Panc1 (cell line): ENCODE data around the gene RETSAT. TPM values are rescaled to one million over a fixed set of nuclear protein-coding genes. Genes with fewer than 3 reads are reported as not detected.

Experiments used
- ATAC-seq: fragments of 200-7000 bp; cut with Tn5 transposase; 2 replicates; pipeline ENCODE4 v1.9.1; 2020; ENCODE audit warnings: mild to moderate bottlenecking, moderate library complexity
- Bru-seq: library from RNA; stranded (reverse); fragments of 400-500 nt; gene quantifications from one replicate; lab custom pipeline; 2021; lab: Mats Ljungman, UMichigan
- BruChase-seq, 2 experiments: library from RNA; stranded (reverse); fragments of 400-500 nt; gene quantifications; one replicate each; lab custom pipeline; 2021; lab: Mats Ljungman, UMichigan
- BruUV-seq: library from RNA; stranded (reverse); fragments of 400-500 nt; replicated peaks from 2 replicates; lab custom pipeline; 2021; lab: Mats Ljungman, UMichigan
- CTCF ChIA-PET: fragments of 300-600 bp; sonication (Branson Sonifier 250); formaldehyde crosslinking; loops from one replicate; lab custom pipeline; 2022; ENCODE audit warnings: antibody characterized with exemption; lab: Charles Lee
- POLR2A ChIA-PET: fragments of 300-600 bp; sonication (Branson Sonifier 250); formaldehyde crosslinking; loops from one replicate; lab custom pipeline; 2022; ENCODE audit warnings: antibody characterized with exemption; lab: Charles Lee
- DNase-seq: peaks from one replicate; pipeline ENCODE4 v3.0.0-alpha.2; 2010; ENCODE audit warnings: low read depth, low spot score
- H3K27ac ChIP-seq: 2 replicates; pipeline ENCODE4 v1.5.1; 2011; ENCODE audit warnings: mild to moderate bottlenecking, low read length, inconsistent platforms
- H3K27me3 ChIP-seq: fragments of 200-500 bp; sonication (Bioruptor generic); 2 replicates; pipeline ENCODE4 v1.6.0; 2014; ENCODE audit warnings: low read length, inconsistent platforms; ENCODE audit not compliant: control insufficient read depth, insufficient read depth
- H3K36me3 ChIP-seq: fragments of 200-500 bp; sonication (Bioruptor generic); 2 replicates; pipeline ENCODE4 v1.5.1; 2014; ENCODE audit warnings: inconsistent platforms, mild to moderate bottlenecking, low read length, moderate library complexity; ENCODE audit not compliant: control insufficient read depth, insufficient read depth
- H3K4me1 ChIP-seq: 2 replicates; pipeline ENCODE4 v1.5.1; 2011; ENCODE audit warnings: inconsistent platforms, mild to moderate bottlenecking, low read length, moderate library complexity; ENCODE audit not compliant: control insufficient read depth, insufficient read depth
- H3K4me3 ChIP-seq, 2 experiments: 2 replicates each; pipeline ENCODE4 v1.5.1; 2011 to 2012; ENCODE audit warnings: low read depth in 2 of 2, low read length in 2 of 2, mild to moderate bottlenecking in 2 of 2, inconsistent platforms in 1 of 2, moderate library complexity in 1 of 2
- H3K9me3 ChIP-seq: fragments of 200-500 bp; sonication (Bioruptor generic); 2 replicates; pipeline ENCODE4 v1.5.1; 2014; ENCODE audit warnings: low read depth, mild to moderate bottlenecking, inconsistent platforms, low read length, moderate library complexity; ENCODE audit not compliant: control insufficient read depth, insufficient read depth
- CTCF ChIP-seq: fragments of 450-650 bp; IDR thresholded peaks from 2 replicates; pipeline ENCODE4 v1.5.1; 2017; ENCODE audit warnings: mild to moderate bottlenecking
- POLR2AphosphoS5 ChIP-seq: IDR thresholded peaks from 2 replicates; pipeline ENCODE4 v1.6.1; 2012; ENCODE audit warnings: mild to moderate bottlenecking, low read depth, low read length, moderate library complexity
- REST ChIP-seq, 2 experiments: IDR thresholded peaks; 2 replicates each; pipeline ENCODE4 v1.6.1; 2011 to 2012; ENCODE audit warnings: low read depth in 2 of 2, control low read depth in 1 of 2, low read length in 1 of 2, mild to moderate bottlenecking in 1 of 2, moderate library complexity in 1 of 2; ENCODE audit not compliant: insufficient read depth in 1 of 2
- SIN3A ChIP-seq: IDR thresholded peaks from 2 replicates; pipeline ENCODE4 v1.6.1; 2012; ENCODE audit warnings: low read depth, mild to moderate bottlenecking, low read length, moderate library complexity, borderline replicate concordance; ENCODE audit not compliant: insufficient read depth
- TCF7L2 ChIP-seq: IDR thresholded peaks from 2 replicates; pipeline ENCODE4 v1.6.1; 2011; ENCODE audit warnings: mild to moderate bottlenecking, low read depth, low read length, inconsistent platforms
- in situ Hi-C: cut with HindIII; loops from 2 replicates; pipeline ENCODE4 v1.10.0; 2016; ENCODE audit warnings: low sequenced_read_pairs, low pct_unique_long_range_greater_than_20kb
- intact Hi-C: fragments of 100-400 bp; cut with micrococcal nuclease; formaldehyde crosslinking; loops from one replicate; pipeline ENCODE4 v1.10.0; 2022; ENCODE audit not compliant: unreplicated experiment
- long read RNA-seq: library from polyadenylated mRNA; unstranded; transcript quantifications from one replicate; pipeline ENCODE4 v2.0.0, GENCODE V29; 2021; ENCODE audit not compliant: unreplicated experiment
- polyA plus RNA-seq: library from polyadenylated mRNA; unstranded; fragments of >200 nt; gene quantifications from one replicate; pipeline ENCODE4 v1.2.1, GENCODE V29; 2012; ENCODE audit warnings: missing spikeins; ENCODE audit not compliant: insufficient read length
- total RNA-seq: library from RNA; stranded (reverse); gene quantifications from one replicate; pipeline ENCODE4 v1.2.1, GENCODE V29; 2021; ENCODE audit not compliant: unreplicated experiment

Gene RETSAT
- total RNA-seq (50.9 TPM), Bru-seq, nascent RNA (percentile 74 among the genes with signal in this experiment), BruChase-seq, experiment 1, labeled RNA remaining after a 2-hour chase (percentile 84 among the genes with signal in this experiment), BruChase-seq, experiment 2, labeled RNA remaining after a 6-hour chase (percentile 88 among the genes with signal in this experiment)
- 45.0 TPM for polyA plus RNA-seq
- long read RNA-seq, partial matches to known transcripts: 12 of 30 reads
- long read RNA-seq, other reads (novel, unspliced or antisense): 15 of 30 reads

- in situ Hi-C loops: no loop called here
- intact Hi-C loops: no loop called here
- Histone ChIP-seq H3K36me3 (peaks cover 5% of the 10 kb centered on the region), H3K4me1 (0 out of 2 replicates have a peak, but pooled peaks cover 4% of the 10 kb centered on the region), H3K27ac (peak within 1 kb of the TSS; percentile 94), H3K27me3 (no peaks in the 10 kb centered on the region), H3K9me3 (no peaks in the 10 kb centered on the region), H3K4me3 (peak within 1 kb of the TSS; percentile 75 to 99)
- ChIA-PET CTCF (interaction anchor here (0.5 kb wide), 1 partner anchor 10 kb away, joined by 5 read pairs; no protein-coding TSS in a partner anchor), POLR2A (interaction anchor here (0.6 to 0.9 kb wide), 2 partner anchors 195 to 208 kb away, joined by 3 to 5 read pairs; no protein-coding TSS in a partner anchor)
- ATAC-seq: peak; percentile 100
- BruUV-seq: no TSS peak
- peak; percentile 97 for DNase-seq
- TF ChIP-seq SIN3A (no peak), TCF7L2 (no peak), POLR2AphosphoS5 (peak; percentile 98), CTCF (no peak), REST (IDR thresholded peaks at IDR 0.05; ENCODE audit: insufficient read depth in 1 of 2, low read depth in 2 of 2, low read length in 1 of 2) (peak; percentile 44 to 74; a peak in 2 of 4 replicates)
Observed at GRCh38 chr2:85354286-85355072, at the start of gene RETSAT, which contains the start of gene ELMOD3. TSS of gene RETSAT (minus strand) at chr2:85354528. CDS start at chr2:85354507, 21 bp downstream. TSS of gene ELMOD3 (plus strand) at chr2:85354769. CDS start at chr2:85357199, 2,430 bp downstream.

GRCh38 chr2:85401844-85402243 lies 47.5 kb upstream of the RETSAT start:
- no peak for ATAC-seq

More at GRCh38 chr2:85401844-85402243, 47.5 kb upstream of the RETSAT start:
- Histone ChIP-seq H3K27ac (no peak overlapping the region), H3K9me3 (no peaks in the 10 kb centered on the region; the same call in 1 of the 2 replicates), H3K36me3 (no peaks in the 10 kb centered on the region), H3K27me3 (no peaks in the 10 kb centered on the region), H3K4me3 (no peak overlapping the region), H3K4me1 (peaks cover 13% of the 10 kb centered on the region)
- no peak for DNase-seq
- in situ Hi-C loops (loop anchor here (25.0 kb wide), 1 partner anchor 135 kb away; the partner anchor contains the start of gene MAT2A), intact Hi-C loops (no loop called here)
- no TSS peak for BruUV-seq
- TF ChIP-seq TCF7L2 (no peak), CTCF (no peak), SIN3A (no peak)
- POLR2A ChIA-PET: no interaction called here
- CTCF ChIA-PET: no interaction called here
